Keratinocyte (primary cell): ENCODE data around the gene RHCG. TPM values are rescaled to one million over a fixed set of nuclear protein-coding genes. Genes with fewer than 3 reads are reported as not detected.

Experiments
- DNase-seq: peaks from one replicate; pipeline ENCODE4 v3.0.0-alpha.2; 2011; ENCODE audit warnings: low read depth, missing footprints, low spot score
- FAIRE-seq: peaks from 2 replicates; lab custom pipeline; 2011; peaks lifted over from hg19 to GRCh38; lab: Jason Lieb, UNC
- H2AFZ ChIP-seq: 2 replicates; pipeline ENCODE4 v1.6.0; 2012; ENCODE audit warnings: low read length, control low read depth, inconsistent platforms; ENCODE audit not compliant: control insufficient read depth
- H3K27ac ChIP-seq: 2 replicates; pipeline ENCODE4 v1.5.1; 2011; ENCODE audit warnings: low read length; ENCODE audit not compliant: control insufficient read depth, insufficient read depth
- H3K27me3 ChIP-seq: 3 replicates; pipeline ENCODE4 v1.6.0; 2011; ENCODE audit warnings: low read length; ENCODE audit not compliant: control insufficient read depth, insufficient read depth; ENCODE audit errors: extremely low read depth
- H3K36me3 ChIP-seq, 2 experiments: 2 replicates in 1 of 2; 3 replicates in 1 of 2; pipeline ENCODE4 v1.5.1; 2011; ENCODE audit warnings: low read length in 2 of 2, mild to moderate bottlenecking in 1 of 2; ENCODE audit not compliant: control insufficient read depth in 2 of 2, insufficient read depth in 2 of 2; ENCODE audit errors: extremely low read depth in 1 of 2
- H3K4me1 ChIP-seq: 3 replicates; pipeline ENCODE4 v1.5.1; 2011; ENCODE audit warnings: low read length; ENCODE audit not compliant: control insufficient read depth, insufficient read depth; ENCODE audit errors: extremely low read depth
- H3K4me2 ChIP-seq: 3 replicates; pipeline ENCODE4 v1.6.0; 2011; ENCODE audit warnings: low read depth, low read length; ENCODE audit not compliant: control insufficient read depth, insufficient read depth; ENCODE audit errors: extremely low read depth
- H3K4me3 ChIP-seq, 3 experiments: fragments of 200-600 bp in 1 of 3; sonication (generic) in 1 of 3; 2 replicates in 2 of 3; 3 replicates in 1 of 3; pipeline ENCODE4 v1.5.1; 2011 to 2016; ENCODE audit warnings: low read length in 3 of 3, mild to moderate bottlenecking in 3 of 3, control low read depth in 2 of 3, inconsistent platforms in 1 of 3, low read depth in 1 of 3, mixed read lengths in 1 of 3, mixed run types in 1 of 3, moderate library complexity in 1 of 3; ENCODE audit not compliant: control insufficient read depth in 2 of 3, insufficient read depth in 2 of 3; ENCODE audit errors: extremely low read depth in 1 of 3
- H3K79me2 ChIP-seq: 2 replicates; pipeline ENCODE4 v1.6.0; 2012; ENCODE audit warnings: low read length; ENCODE audit not compliant: control insufficient read depth, insufficient read depth
- H3K9ac ChIP-seq: 3 replicates; pipeline ENCODE4 v1.6.0; 2011; ENCODE audit warnings: low read length; ENCODE audit not compliant: control insufficient read depth, insufficient read depth; ENCODE audit errors: extremely low read depth
- H3K9me1 ChIP-seq: 3 replicates; pipeline ENCODE4 v1.6.0; 2011; ENCODE audit warnings: low read length; ENCODE audit not compliant: control insufficient read depth, insufficient read depth; ENCODE audit errors: extremely low read depth
- H3K9me3 ChIP-seq: 2 replicates; pipeline ENCODE4 v1.5.1; 2012; ENCODE audit warnings: low read depth, low read length; ENCODE audit not compliant: control insufficient read depth
- H4K20me1 ChIP-seq: 3 replicates; pipeline ENCODE4 v1.6.0; 2011; ENCODE audit warnings: low read length; ENCODE audit not compliant: control insufficient read depth, insufficient read depth; ENCODE audit errors: extremely low read depth
- CTCF ChIP-seq, 3 experiments: IDR thresholded peaks in 1 of 3; conservative IDR thresholded peaks in 1 of 3; optimal IDR thresholded peaks in 1 of 3; 2 replicates in 2 of 3; 3 replicates in 1 of 3; pipeline versions ENCODE3 to v1.5.1; 2011; ENCODE audit warnings: low read length in 3 of 3, mild to moderate bottlenecking in 3 of 3, moderate library complexity in 2 of 3, control low read depth in 1 of 3, inconsistent platforms in 1 of 3; ENCODE audit not compliant: insufficient read depth in 2 of 3; ENCODE audit errors: extremely low read depth in 1 of 3
- EZH2 ChIP-seq: IDR thresholded peaks from one replicate; pipeline ENCODE4 v1.6.1; 2012; ENCODE audit warnings: inconsistent platforms, mild to moderate bottlenecking, low read length, moderate library complexity
- dilution Hi-C: fragments of 300-500 bp; cut with MboI; formaldehyde crosslinking; loops from one replicate; pipeline ENCODE4 v1.7.0; 2020; ENCODE audit warnings: low sequenced_read_pairs; ENCODE audit not compliant: extremely low pct_ligation_motif_present
- polyA plus RNA-seq, 5 experiments: library from polyadenylated mRNA; depleted of rRNA in 3 of 5; stranded (reverse) in 3 of 5; stranded (forward) in 1 of 5; unstranded in 1 of 5; fragments of >200 nt; gene quantifications; 1 replicate in 1 of 5; 2 replicates in 3 of 5; 3 replicates in 1 of 5; pipeline versions ENCODE4 v1.2.1 to v1.2.3, GENCODE V29; 2011 to 2012; ENCODE audit warnings: missing spikeins in 2 of 5, low read depth in 1 of 5, low replicate concordance in 1 of 5

The RHCG gene
- polyA plus RNA-seq, 1 donor (not counting 4 experiments of a cell fraction or from before 2014, with no cell fraction given), result 6.9 TPM

- Histone ChIP-seq H3K27me3 (peaks cover 15% of the 10 kb centered on the region), H3K27ac (no peak overlapping the region), H3K4me3 (peak overlapping the region in 1 of 3 experiments; percentile 7), H3K9me3 (no peaks in the 10 kb centered on the region), H3K9ac (no peak overlapping the region), H3K9me1 (no peaks in the 10 kb centered on the region), H3K36me3 (no peaks in the 10 kb centered on the region), H3K4me2 (peak overlapping the region; percentile 9), H2AFZ (no peak overlapping the region), H3K4me1 (peaks cover 20% of the 10 kb centered on the region), H4K20me1 (peaks cover 3% of the 10 kb centered on the region), H3K79me2 (no peaks in the 10 kb centered on the region)
- TF ChIP-seq EZH2 (no peak), CTCF (optimal IDR thresholded peaks at IDR 0.05 in 1 of 3, IDR thresholded peaks at IDR 0.05 in 1 of 3, conservative IDR thresholded peaks at IDR 0.05 in 1 of 3; ENCODE audit: extremely low read depth in 1 of 3, insufficient read depth in 2 of 3, low read length in 3 of 3) (no peak)
- dilution Hi-C loops, result no loop called here
- DNase-seq (no peak), FAIRE-seq (peak; percentile 84)
Observed at GRCh38 chr15:89495638-89496145, 691 bp downstream of the RHCG start.

- H3K36me3 ChIP-seq, result no peaks in the 10 kb centered on the region
- peaks cover 15% of the 10 kb centered on the region for H3K27me3 ChIP-seq
- no peak overlapping the region for H3K4me3 ChIP-seq
- no peak overlapping the region for H2AFZ ChIP-seq
- H3K9me3 ChIP-seq, result no peaks in the 10 kb centered on the region
- no peaks in the 10 kb centered on the region for H3K9me1 ChIP-seq
- peak overlapping the region; percentile 24 for H3K4me2 ChIP-seq
- peaks cover 3% of the 10 kb centered on the region for H4K20me1 ChIP-seq
- DNase-seq (no peak), FAIRE-seq (no peak)
- H3K4me1 ChIP-seq, result peaks cover 20% of the 10 kb centered on the region
- dilution Hi-C loops, result no loop called here
- H3K79me2 ChIP-seq, result no peaks in the 10 kb centered on the region
- no peak overlapping the region for H3K9ac ChIP-seq
- TF ChIP-seq CTCF (optimal IDR thresholded peaks at IDR 0.05 in 1 of 3, IDR thresholded peaks at IDR 0.05 in 1 of 3, conservative IDR thresholded peaks at IDR 0.05 in 1 of 3; ENCODE audit: extremely low read depth in 1 of 3, insufficient read depth in 2 of 3, low read length in 3 of 3), result peak; percentile 55 to 67 (median 64)
- no peak for TF ChIP-seq EZH2
- no peak overlapping the region for H3K27ac ChIP-seq
Observed at GRCh38 chr15:89494941-89495637, 1.3 kb downstream of the RHCG start.
